H9 (cell line): ENCODE data around the gene FADS1. TPM values are rescaled to one million over a fixed set of nuclear protein-coding genes. Genes with fewer than 3 reads are reported as not detected.

Source experiments
- DNase-seq: peaks from one replicate; pipeline ENCODE4 v3.0.0-alpha.2; 2017
- H2AFZ ChIP-seq: one replicate; pipeline ENCODE4 v1.6.1; 2013; ENCODE audit warnings: mild to moderate bottlenecking, low read length, control low read depth, moderate library complexity
- H2AK5ac ChIP-seq: 2 replicates; pipeline ENCODE4 v1.6.1; 2013; ENCODE audit warnings: low read length, control low read depth, mixed read lengths; ENCODE audit not compliant: insufficient read length
- H2BK120ac ChIP-seq: one replicate; pipeline ENCODE4 v1.6.1; 2013; ENCODE audit warnings: low read depth, mild to moderate bottlenecking, low read length, control low read depth, inconsistent platforms; ENCODE audit not compliant: poor library complexity, severe bottlenecking
- H2BK12ac ChIP-seq: 2 replicates; pipeline ENCODE4 v1.6.1; 2013; ENCODE audit warnings: low read length, control low read depth, mixed read lengths, low read depth; ENCODE audit not compliant: insufficient read length
- H2BK15ac ChIP-seq: 2 replicates; pipeline ENCODE4 v1.6.1; 2013; ENCODE audit warnings: low read depth, low read length, control low read depth
- H2BK20ac ChIP-seq: one replicate; pipeline ENCODE4 v1.6.1; 2013; ENCODE audit warnings: low read depth, mild to moderate bottlenecking, low read length, control low read depth, inconsistent platforms; ENCODE audit not compliant: poor library complexity, severe bottlenecking
- H2BK5ac ChIP-seq: 2 replicates; pipeline ENCODE4 v1.6.1; 2013; ENCODE audit warnings: low read length, control low read depth, mixed read lengths; ENCODE audit not compliant: insufficient read length
- H3K14ac ChIP-seq: 2 replicates; pipeline ENCODE4 v1.6.1; 2013; ENCODE audit warnings: low read length, control low read depth; ENCODE audit not compliant: insufficient read depth
- H3K18ac ChIP-seq: 2 replicates; pipeline ENCODE4 v1.6.1; 2013; ENCODE audit warnings: low read depth, mild to moderate bottlenecking, mixed read lengths, low read length, control low read depth; ENCODE audit not compliant: insufficient read length
- H3K23ac ChIP-seq: 2 replicates; pipeline ENCODE4 v1.6.1; 2013; ENCODE audit warnings: low read length, control low read depth, mixed read lengths, low read depth; ENCODE audit not compliant: insufficient read length
- H3K23me2 ChIP-seq: 2 replicates; pipeline ENCODE4 v1.6.1; 2013; ENCODE audit warnings: low read depth, mild to moderate bottlenecking, mixed read lengths, low read length, control low read depth; ENCODE audit not compliant: insufficient read length, poor library complexity, severe bottlenecking
- H3K27ac ChIP-seq: 2 replicates; pipeline ENCODE4 v1.5.1; 2013; ENCODE audit warnings: low read length, control low read depth, mixed read lengths, low read depth; ENCODE audit not compliant: insufficient read length
- H3K27me3 ChIP-seq: 2 replicates; pipeline ENCODE4 v1.6.1; 2013; ENCODE audit warnings: low read length, control low read depth, inconsistent platforms; ENCODE audit not compliant: insufficient read depth
- H3K4ac ChIP-seq: 2 replicates; pipeline ENCODE4 v1.6.1; 2013; ENCODE audit warnings: low read depth, mild to moderate bottlenecking, control low read depth, inconsistent platforms, low read length, moderate library complexity
- H3K4me1 ChIP-seq: 2 replicates; pipeline ENCODE4 v1.6.1; 2013; ENCODE audit warnings: low read length, control low read depth, inconsistent platforms; ENCODE audit not compliant: insufficient read depth
- H3K4me2 ChIP-seq: 2 replicates; pipeline ENCODE4 v1.6.1; 2013; ENCODE audit warnings: low read length, control low read depth, mixed read lengths; ENCODE audit not compliant: insufficient read length, insufficient read depth
- H3K56ac ChIP-seq: 2 replicates; pipeline ENCODE4 v1.6.1; 2013; ENCODE audit warnings: low read depth, mild to moderate bottlenecking, mixed read lengths, low read length, control low read depth; ENCODE audit not compliant: insufficient read length
- H3K79me1 ChIP-seq: 2 replicates; pipeline ENCODE4 v1.6.1; 2013; ENCODE audit warnings: low read depth, mild to moderate bottlenecking, moderate library complexity, low read length, control low read depth, inconsistent platforms; ENCODE audit not compliant: insufficient read depth, poor library complexity, severe bottlenecking
- H3K79me2 ChIP-seq: 2 replicates; pipeline ENCODE4 v1.6.1; 2013; ENCODE audit warnings: low read length, control low read depth, inconsistent platforms; ENCODE audit not compliant: insufficient read depth
- H3K9ac ChIP-seq: 2 replicates; pipeline ENCODE4 v1.6.1; 2013; ENCODE audit warnings: low read length, control low read depth, mixed read lengths; ENCODE audit not compliant: insufficient read length; ENCODE audit errors: extremely low read depth
- H3K9me3 ChIP-seq: one replicate; pipeline ENCODE4 v1.6.1; 2013; ENCODE audit warnings: low read depth, low read length, inconsistent platforms; ENCODE audit not compliant: control insufficient read depth
- H3T11ph ChIP-seq: one replicate; pipeline ENCODE4 v1.6.1; 2013; ENCODE audit warnings: mild to moderate bottlenecking, low read length, control low read depth, inconsistent platforms
- H4K20me1 ChIP-seq: one replicate; pipeline ENCODE4 v1.6.1; 2013; ENCODE audit not compliant: control insufficient read depth, insufficient read length, insufficient read depth
- H4K5ac ChIP-seq: 2 replicates; pipeline ENCODE4 v1.6.1; 2013; ENCODE audit warnings: low read depth, mild to moderate bottlenecking, mixed read lengths, low read length, control low read depth; ENCODE audit not compliant: insufficient read length
- H4K8ac ChIP-seq: replicated peaks from 2 replicates; pipeline ENCODE4 v1.6.1; 2013; ENCODE audit warnings: low read length, control low read depth, mixed read lengths, low read depth; ENCODE audit not compliant: insufficient read length
- H4K91ac ChIP-seq: 2 replicates; pipeline ENCODE4 v1.6.1; 2013; ENCODE audit warnings: low read depth, mild to moderate bottlenecking, moderate library complexity, mixed read lengths, low read length, control low read depth; ENCODE audit not compliant: insufficient read length
- H3K27ac Mint-ChIP-seq, 3 experiments: 2 replicates in 2 of 3; 3 replicates in 1 of 3; pipeline ENCODE4 v1.8.0; 2020 to 2021; ENCODE audit warnings: mixed read lengths in 3 of 3, mild to moderate bottlenecking in 1 of 3, moderate library complexity in 1 of 3
- H3K27me3 Mint-ChIP-seq: 2 replicates; pipeline ENCODE4 v1.8.0; 2021; ENCODE audit warnings: low read depth, mild to moderate bottlenecking, moderate library complexity, mixed read lengths
- H3K36me3 Mint-ChIP-seq, 3 experiments: 2 replicates in 2 of 3; 3 replicates in 1 of 3; pipeline ENCODE4 v1.8.0; 2020 to 2021; ENCODE audit warnings: low read depth in 3 of 3, mixed read lengths in 3 of 3; ENCODE audit not compliant: insufficient read depth in 1 of 3
- H3K4me1 Mint-ChIP-seq, 2 experiments: 2 replicates each; pipeline ENCODE4 v1.8.0; 2020; ENCODE audit warnings: mixed read lengths in 2 of 2
- H3K4me3 Mint-ChIP-seq, 2 experiments: 2 replicates in 1 of 2; 3 replicates in 1 of 2; pipeline ENCODE4 v1.8.0; 2020 to 2021; ENCODE audit warnings: mild to moderate bottlenecking in 2 of 2, mixed read lengths in 2 of 2, moderate library complexity in 1 of 2
- H3K9me3 Mint-ChIP-seq, 2 experiments: 2 replicates in 1 of 2; 3 replicates in 1 of 2; pipeline ENCODE4 v1.8.0; 2020; ENCODE audit warnings: mild to moderate bottlenecking in 2 of 2, mixed read lengths in 2 of 2, moderate library complexity in 1 of 2
- CTCF ChIP-seq: fragments of 200-600 bp; sonication (generic); conservative IDR thresholded peaks from 3 replicates; pipeline ENCODE4 v1.8.0; 2021; ENCODE audit warnings: antibody characterized with exemption, mild to moderate bottlenecking
- WGBS: extraction: QIAGEN DNeasy Blood & Tissue Kit; methylation state at CpG from one replicate; pipeline ENCODE4 v1.1.7; 2013; ENCODE audit warnings: missing lambda C conversion rate, low lambda C conversion rate, mixed read lengths; ENCODE audit not compliant: insufficient read length; ENCODE audit errors: extremely low coverage; 5-methylcytosine and 5-hydroxymethylcytosine counted together
- total RNA-seq: library from RNA; stranded (reverse); gene quantifications from 2 replicates; pipeline ENCODE4 v1.2.1, GENCODE V29; 2021

Gene FADS1
- total RNA-seq, 1 experiment from 2014 or later, result 125 TPM

- H3K27ac ChIP-seq, result peak overlapping the region; percentile 27
- H3K23ac ChIP-seq, result no peak overlapping the region
- no peak overlapping the region for H3K56ac ChIP-seq
- H3K27me3 Mint-ChIP-seq, result no peaks in the 10 kb centered on the region
- no peak overlapping the region for H2BK12ac ChIP-seq
- H2AK5ac ChIP-seq, result no peak overlapping the region
- no peaks in the 10 kb centered on the region for H3K27me3 ChIP-seq
- no peak overlapping the region for H3K18ac ChIP-seq
- H3K27ac Mint-ChIP-seq, result peak overlapping the region; percentile 92 to 98 (median 96)
- no peak for TF ChIP-seq CTCF
- H3K23me2 ChIP-seq, result peaks cover 9% of the 10 kb centered on the region
- H3K4me3 Mint-ChIP-seq, result peak overlapping the region; percentile 17 to 70; a peak in 3 of 5 replicates
- no CpG with 5 or more reads among the region's 11 CpGs for WGBS
- H3K79me2 ChIP-seq, result peaks cover 38% of the 10 kb centered on the region; the same call in 1 of the 2 replicates
- no peak overlapping the region for H2BK120ac ChIP-seq
- no peak overlapping the region for H3K4me2 ChIP-seq
- peaks cover 29 to 50% (median 48%) of the 10 kb centered on the region in 3 experiments; a peak in 6 of 7 replicates for H3K36me3 Mint-ChIP-seq
- no peak overlapping the region for H2AFZ ChIP-seq
- no peak overlapping the region for H3T11ph ChIP-seq
- no peak overlapping the region for H4K91ac ChIP-seq
- H3K9me3 Mint-ChIP-seq, result no peaks in the 10 kb centered on the region
- no peak overlapping the region for H4K5ac ChIP-seq
- H3K4me1 Mint-ChIP-seq, result peaks cover 58 to 63% of the 10 kb centered on the region in 2 experiments
- DNase-seq, result no peak
- peaks cover 11% of the 10 kb centered on the region; the same call in 1 of the 2 replicates for H3K4me1 ChIP-seq
- H2BK5ac ChIP-seq, result no peak overlapping the region
- no peak overlapping the region for H2BK20ac ChIP-seq
- no peak overlapping the region for H3K14ac ChIP-seq
- no peak overlapping the region for H2BK15ac ChIP-seq
- H3K79me1 ChIP-seq, result peaks cover 4% of the 10 kb centered on the region
- H3K9me3 ChIP-seq, result no peaks in the 10 kb centered on the region
- no peak overlapping the region for H3K4ac ChIP-seq
- H3K9ac ChIP-seq, result no peak overlapping the region
- no peaks in the 10 kb centered on the region for H4K20me1 ChIP-seq
- no peak overlapping the region for H4K8ac ChIP-seq
Measured at GRCh38 chr11:61833471-61833870, 16.7 kb upstream of the FADS1 start.
